ENCODE measurements around the gene ARL6IP5.

- no peak for TF ChIP-seq ZNF70 (CRISPR knock-in tag; IDR thresholded peaks at IDR 0.05)
- no peak for TF ChIP-seq PATZ1 (CRISPR knock-in tag; IDR thresholded peaks at IDR 0.05; ENCODE audit: borderline replicate concordance)
- no peak for TF ChIP-seq ZFP3 (CRISPR knock-in tag; IDR thresholded peaks at IDR 0.05)
- no peak for TF ChIP-seq ZNF8 (CRISPR knock-in tag; IDR thresholded peaks at IDR 0.05)
- no peak for TF ChIP-seq ZNF565 (CRISPR knock-in tag; conservative IDR thresholded peaks at IDR 0.05; ENCODE audit: low read depth)
- TF ChIP-seq ARNTL (CRISPR knock-in tag; IDR thresholded peaks at IDR 0.05; ENCODE audit: borderline replicate concordance, low read depth): no peak
- TF ChIP-seq CREB5 (CRISPR knock-in tag; IDR thresholded peaks at IDR 0.05; ENCODE audit: low read depth): no peak
- TF ChIP-seq BACH2 (CRISPR knock-in tag; IDR thresholded peaks at IDR 0.05; ENCODE audit: borderline replicate concordance): no peak
- no peak for TF ChIP-seq OSR1 (CRISPR knock-in tag; IDR thresholded peaks at IDR 0.05)
- TF ChIP-seq ESRRG (CRISPR knock-in tag; IDR thresholded peaks at IDR 0.05): no peak
- TF ChIP-seq SNAI2 (CRISPR knock-in tag; IDR thresholded peaks at IDR 0.05): no peak
- no peak for TF ChIP-seq POU6F1 (CRISPR knock-in tag; IDR thresholded peaks at IDR 0.05; ENCODE audit: borderline replicate concordance, low read depth)
- TF ChIP-seq ZC3H10 (CRISPR knock-in tag; IDR thresholded peaks at IDR 0.05): no peak
- no peak for TF ChIP-seq TOX (CRISPR knock-in tag; IDR thresholded peaks at IDR 0.05; ENCODE audit: borderline replicate concordance)
These were observed 52.7 kb downstream of the ARL6IP5 start for GRCh38 chr3:69137412-69137811.

Measured in SK-N-SH treated with all-trans-retinoic acid at 6 μM for 48 hours (cell line).